HG03442 (cell line): Measurements from ENCODE around the gene ABAT.
A peak's percentile ranks its signal among the peaks of the same experiment; 100 is the strongest.
"Not testable (repeated sequence)": the region's sequence is repeated elsewhere in the genome, so short reads cannot be mapped to it uniquely, and the experiment has no call there.

Experiments
- ATAC-seq: cut with Tn5 transposase; IDR thresholded peaks from one replicate; pipeline ENCODE4 v1.9.1; 2021; ENCODE audit warnings: mild to moderate bottlenecking, moderate library complexity; ENCODE audit not compliant: unreplicated experiment

Gene ABAT

DNA sequence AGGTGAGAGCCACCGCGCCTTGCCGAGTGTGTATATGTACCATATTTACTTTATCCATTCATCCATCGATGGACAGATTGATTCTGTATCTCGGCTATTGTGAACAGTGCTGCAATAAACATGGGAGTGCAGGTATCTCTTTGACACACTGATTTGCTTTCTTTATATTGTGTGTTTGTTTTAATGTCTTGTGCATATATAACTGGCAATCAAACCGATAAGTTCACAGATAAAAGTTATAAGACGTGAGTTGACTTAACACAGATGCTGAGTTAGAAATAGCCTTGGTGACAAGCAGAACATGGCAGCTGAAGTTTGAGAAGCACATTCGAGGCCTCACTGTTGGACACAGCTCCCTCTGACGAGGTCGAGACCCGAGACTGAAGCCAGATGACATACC is 99.8 kb downstream of the ABAT start:
- no peak for ATAC-seq

DNA sequence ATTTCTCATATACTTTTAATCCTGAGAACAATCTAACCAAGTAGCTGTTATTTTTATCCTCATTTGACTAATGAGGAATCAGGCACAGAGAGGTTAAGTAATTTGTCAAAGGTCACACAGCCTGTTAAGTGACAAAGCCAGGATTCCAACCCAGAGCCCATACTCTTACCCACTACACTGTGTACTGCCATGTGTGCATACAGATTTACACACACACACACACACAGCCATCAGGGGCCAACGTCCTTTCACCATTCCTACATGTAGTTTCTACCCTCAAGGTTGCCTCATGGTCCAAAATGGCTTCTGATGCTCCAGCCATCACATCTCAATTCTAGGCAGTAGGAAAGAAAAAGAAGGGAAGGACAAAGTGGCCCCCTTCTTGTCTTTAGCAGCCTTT is 100.9 kb downstream of the ABAT start:
- no peak for ATAC-seq

DNA sequence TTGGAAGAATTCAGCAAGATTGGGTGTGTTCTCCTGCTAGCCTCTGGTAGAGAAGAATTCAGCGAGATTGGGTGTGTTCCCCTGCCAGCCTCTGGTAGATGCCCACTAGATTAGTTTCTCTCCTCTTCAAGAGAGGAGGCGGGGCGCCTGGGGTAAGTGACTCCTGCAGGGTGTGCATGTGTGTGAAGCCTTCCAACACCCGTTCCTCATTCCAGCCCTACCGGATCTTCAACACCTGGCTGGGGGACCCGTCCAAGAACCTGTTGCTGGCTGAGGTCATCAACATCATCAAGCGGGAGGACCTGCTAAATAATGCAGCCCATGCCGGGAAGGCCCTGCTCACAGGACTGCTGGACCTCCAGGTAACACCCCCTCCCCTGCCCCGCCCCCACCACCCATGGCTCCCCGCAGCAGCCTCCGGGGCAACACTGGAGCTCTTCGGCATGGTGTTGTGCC is 101.7 kb downstream of the ABAT start:
- ATAC-seq, result no peak

GRCh38 chr16:8777217-8777616 is 102.8 kb downstream of the ABAT start:
- no peak for ATAC-seq

GRCh38 chr16:8781797-8782196 is 107.4 kb downstream of the ABAT start:
- ATAC-seq, result no peak

GRCh38 chr16:8782673-8783072 is 108.3 kb downstream of the ABAT start:
- ATAC-seq, result no peak

DNA sequence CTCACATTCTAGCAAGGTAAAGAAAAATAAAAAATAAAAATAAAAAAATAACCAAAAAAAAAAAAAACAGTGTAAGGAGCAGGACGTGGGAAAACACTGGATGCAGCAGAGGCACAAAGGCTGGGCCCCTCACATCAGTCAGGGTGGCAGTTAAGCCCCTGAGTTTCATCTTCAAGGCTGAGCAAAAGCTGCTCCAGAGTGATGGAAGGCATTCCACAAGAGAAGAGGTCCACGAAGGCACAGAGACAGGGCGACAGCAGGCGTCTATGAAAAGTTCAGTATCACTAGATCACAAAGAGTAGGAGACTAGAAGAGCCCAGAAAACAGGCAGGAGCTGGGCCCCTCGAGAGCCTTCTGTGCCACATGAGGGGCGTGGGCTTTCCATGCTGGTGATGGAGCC is 111.0 kb downstream of the ABAT start:
- no peak for ATAC-seq

DNA sequence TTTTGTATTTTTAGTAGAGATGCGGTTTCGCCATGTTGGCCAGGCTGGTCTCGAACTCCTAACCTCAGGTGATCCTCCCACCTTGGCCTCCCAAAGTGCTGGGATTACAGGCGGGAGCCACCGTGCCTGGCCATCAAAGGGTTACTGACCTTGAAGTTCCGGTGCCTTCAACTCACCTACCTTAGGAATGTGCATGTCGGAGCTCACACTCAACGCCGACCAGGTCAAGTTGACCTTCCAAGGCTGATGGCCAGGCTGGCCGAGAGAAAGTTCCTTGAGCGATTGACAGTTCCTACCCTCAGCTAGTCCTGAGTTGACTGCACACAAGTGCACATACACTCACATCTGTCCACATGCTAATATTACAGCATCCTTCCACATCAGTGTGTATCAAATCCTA is 111.9 kb downstream of the ABAT start:
- not testable (repeated sequence) for ATAC-seq

GRCh38 chr16:8788578-8789172 is 114.3 kb downstream of the ABAT start:
- no peak for ATAC-seq

DNA sequence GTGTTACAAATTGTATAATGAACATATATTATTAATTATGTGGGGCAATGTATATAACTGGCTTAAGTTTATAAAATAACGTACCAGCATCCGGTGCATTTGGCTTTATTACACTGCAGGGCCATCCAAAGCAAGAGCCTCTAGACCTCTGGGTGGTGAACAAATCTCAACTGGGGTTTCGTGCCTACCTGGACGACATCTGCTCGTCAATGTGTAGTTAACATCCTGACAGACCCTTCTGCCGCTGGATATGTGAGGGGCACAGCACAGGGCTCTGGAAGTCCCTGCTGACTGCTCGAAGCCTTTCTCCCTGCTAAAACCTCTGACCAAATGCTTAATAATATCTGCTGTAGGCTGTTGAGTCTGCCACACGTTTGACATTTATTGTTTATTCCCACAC is 120.7 kb downstream of the ABAT start:
- ATAC-seq, result no peak

DNA sequence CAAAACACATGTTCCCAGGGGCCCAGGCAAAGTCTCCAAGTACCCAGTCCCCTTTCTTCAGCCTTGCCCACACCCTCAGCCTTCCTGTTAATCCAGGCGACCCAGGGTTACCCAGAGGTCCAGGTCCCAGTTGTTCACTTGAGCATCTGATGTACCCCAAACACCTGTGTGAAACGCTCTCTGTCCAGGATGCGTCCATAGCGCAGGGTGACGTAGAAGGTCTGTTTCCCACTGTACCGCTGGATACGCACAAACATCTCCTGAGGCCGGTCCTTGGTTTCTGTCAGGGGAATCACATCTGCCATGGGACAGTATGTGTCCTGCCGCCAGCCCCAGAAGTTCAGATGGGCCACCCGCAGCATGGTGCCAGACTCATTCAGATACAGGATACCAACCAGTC is 121.4 kb downstream of the ABAT start:
- ATAC-seq, result no peak

DNA sequence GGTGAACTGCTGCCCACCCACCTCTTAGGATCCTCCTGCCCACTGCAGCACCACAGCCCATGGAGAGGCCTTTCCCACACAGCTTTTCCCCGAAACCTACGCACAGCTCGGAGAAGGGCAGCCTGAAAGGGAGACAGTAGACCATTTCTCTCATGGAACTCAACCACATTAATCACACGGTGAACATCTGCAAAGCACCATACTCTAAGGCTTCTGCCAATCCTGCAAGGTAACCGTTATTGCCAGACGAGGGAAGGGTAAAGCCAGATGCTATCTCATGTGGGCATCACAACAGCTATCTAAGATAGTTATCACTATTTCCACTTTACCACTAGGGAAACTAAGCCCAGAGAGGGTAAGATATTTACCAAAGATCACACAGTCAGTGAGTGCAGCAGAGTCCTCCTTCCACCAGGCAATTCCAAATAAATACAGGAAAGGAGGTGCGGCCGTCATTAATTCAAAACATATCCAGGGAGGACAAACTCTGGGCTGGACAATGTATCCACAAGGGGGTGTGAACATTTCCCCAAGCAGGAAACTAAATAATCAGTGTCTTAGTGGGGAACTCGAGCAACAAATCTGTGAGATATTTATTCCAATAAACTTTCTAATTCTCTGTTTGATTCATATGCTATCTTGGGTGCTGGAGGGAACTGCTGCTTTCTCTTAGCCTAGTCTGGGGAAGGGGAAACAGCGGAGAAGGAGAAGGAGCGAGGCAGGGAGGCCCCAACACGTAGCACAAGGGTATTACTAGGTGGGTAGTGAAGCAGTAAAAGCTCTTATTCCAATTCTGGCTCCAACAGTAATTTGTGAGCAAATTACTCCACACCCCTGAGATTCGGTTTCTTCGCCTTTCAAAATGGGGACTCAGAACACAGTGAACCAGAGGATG is 122.3 kb downstream of the ABAT start:
- ATAC-seq, result no peak

DNA sequence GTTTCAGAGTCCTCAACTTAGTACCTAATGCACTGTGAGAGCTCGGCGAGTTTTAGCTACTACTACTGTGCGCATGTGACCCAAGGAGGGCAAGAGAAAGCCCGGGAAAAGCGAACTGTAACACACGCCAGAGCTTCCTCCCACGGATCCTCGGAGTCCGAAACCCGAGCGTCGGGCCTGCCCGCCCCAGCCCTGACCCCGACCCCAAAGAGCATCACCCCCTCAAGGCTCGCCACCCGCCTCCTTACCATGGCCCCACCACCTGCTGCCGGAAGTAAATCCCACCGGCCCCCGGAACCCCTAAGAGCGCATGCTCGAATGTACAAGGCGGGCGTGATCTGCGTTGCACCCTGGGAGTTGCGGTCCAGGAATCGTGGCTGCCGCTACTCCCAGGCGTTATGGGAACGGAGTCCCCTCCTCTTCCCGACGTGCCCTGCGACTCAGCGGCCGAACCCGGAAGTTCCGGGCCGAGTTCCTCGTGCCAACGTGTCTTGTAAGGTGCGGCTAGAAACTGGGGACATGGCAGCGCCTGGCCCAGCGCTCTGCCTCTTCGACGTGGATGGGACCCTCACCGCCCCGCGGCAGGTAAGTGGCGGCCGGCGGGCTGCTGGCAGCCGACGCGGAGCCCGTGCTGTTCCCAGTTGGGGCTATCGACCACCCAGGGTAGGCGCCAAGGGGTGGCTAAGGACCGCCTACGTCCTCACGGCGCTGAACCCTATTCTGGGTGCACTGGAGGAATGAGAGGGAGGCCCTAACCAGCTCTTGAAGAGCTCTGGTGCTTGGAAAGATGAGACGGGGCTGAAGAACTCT is 123.2 kb downstream of the ABAT start, which contains the start of the genes PMM2 and TMEM186:
Gene PMM2 (plus strand): TSS at position 476 of the 810 bp plus-strand sequence. CDS start 44 bp downstream, at position 520.
Gene TMEM186 (minus strand): TSS at position 276 of the 810 bp plus-strand sequence. CDS start 25 bp downstream, at position 251.
- ATAC-seq, result peak; percentile 94

DNA sequence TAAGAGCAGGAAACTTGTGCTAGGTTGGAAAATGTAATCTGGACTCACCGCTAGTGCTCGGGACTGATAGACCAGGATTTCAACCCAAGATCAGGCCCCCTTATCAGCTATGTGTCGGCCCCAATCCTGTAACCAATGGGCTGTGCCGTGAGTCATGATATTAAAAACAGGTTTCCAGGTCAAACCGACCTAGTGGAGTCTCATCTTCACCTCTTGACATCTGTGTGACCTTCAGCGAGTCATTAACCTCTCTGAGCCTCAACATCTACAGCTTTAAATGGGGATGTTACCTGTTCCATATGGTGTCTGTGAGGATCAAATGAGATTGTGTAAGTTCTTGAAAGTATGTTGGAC is 123.7 kb downstream of the ABAT start:
- ATAC-seq, result peak; percentile 1

GRCh38 chr16:8798535-8799157 is 124.2 kb downstream of the ABAT start:
- ATAC-seq, result no peak

GRCh38 chr16:8801701-8802100 is 127.3 kb downstream of the ABAT start:
- no peak for ATAC-seq

DNA sequence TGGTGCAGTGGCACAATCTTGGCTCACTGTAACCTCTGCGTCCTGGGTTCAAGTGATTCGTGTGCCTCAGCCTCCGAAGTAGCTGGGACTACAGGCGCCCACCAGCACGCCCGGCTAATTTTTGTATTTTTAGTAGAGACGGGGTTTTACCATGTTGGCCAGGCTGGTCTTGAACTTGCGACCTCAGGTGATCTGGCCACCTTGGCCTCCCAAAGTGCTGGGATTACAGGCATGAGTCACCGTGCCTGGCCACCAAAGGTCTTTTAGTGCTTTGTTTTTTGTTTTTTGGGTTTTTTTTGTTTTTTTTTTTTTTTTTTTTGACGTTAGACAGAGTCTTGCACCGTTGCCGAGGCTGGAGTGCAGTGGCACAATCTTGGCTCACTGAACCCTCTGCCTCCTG is 129.3 kb downstream of the ABAT start:
- ATAC-seq, result not testable (repeated sequence)

DNA sequence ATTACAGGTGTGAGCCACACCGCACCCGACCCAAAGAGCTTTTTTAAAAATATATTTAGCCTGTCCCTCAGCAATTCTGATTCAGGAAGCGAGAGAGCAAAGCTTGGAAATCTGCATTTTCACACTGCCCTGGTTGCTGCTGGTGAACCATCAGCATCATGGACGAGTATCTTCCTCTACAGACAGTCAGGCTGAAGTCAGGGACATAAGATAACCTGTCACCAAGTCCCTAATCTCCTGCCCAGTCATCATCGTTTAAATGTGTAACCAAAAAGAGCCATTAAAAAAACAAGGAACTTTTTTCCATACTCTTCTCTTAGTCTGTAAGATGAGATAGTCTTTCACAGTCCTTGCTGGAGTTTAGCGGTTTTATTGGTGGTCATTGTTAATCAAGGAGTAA is 129.9 kb downstream of the ABAT start:
- ATAC-seq, result no peak

DNA sequence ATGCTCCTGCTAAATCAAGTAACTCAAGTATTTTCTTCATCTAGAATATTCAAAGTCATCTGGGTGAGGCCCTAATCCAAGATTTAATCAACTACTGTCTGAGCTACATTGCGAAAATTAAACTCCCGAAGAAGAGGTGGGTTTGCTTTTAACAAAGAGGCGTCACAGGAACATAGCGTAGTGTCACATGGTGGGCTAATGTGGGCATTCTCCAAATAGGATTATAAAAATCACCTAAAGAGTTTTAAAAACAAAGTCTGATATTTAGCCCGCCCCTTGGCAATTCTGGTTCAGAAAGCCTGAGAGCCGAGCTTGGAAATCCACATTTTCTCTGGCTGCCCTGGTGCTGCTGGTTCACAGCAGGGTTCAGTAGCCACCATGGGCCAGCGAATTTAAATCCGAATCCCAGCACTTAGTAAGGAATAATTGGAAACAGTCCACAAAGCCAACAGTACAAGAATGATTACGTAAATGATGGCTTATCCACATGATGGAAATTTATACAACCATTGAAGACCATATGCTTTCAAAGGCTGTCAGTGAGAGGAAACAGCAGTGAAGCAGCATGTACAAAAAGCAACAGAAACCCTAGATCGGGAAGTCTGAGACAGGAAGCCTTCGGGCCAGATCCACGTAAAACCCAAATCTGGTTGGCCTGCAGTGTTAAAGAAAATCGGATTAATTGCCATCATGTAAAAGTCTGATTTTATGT is 132.0 kb downstream of the ABAT start:
- ATAC-seq, result no peak

DNA sequence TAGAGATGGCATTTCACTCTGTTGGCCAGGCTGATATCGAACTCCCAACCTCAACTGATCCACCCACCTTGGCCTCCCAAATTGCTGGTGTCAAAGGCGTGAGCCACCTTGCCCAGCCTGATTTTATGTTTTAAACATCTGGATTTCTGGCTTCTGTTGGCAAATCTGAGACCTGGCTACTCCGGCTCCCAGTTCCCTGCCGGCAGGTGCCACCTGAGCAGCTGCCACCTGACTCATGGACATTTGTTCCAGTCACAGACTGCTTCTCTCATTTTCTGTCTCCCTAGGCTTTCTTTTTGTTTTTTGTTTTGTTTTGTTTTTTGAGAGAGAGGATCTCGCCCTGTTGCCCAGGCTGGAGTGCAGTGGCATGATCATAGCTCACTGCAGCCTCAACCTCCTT is 132.8 kb downstream of the ABAT start:
- no peak for ATAC-seq
